CD4-positive, alpha-beta T cell treated with Interleukin-1 beta for 1 hour (primary cell): ENCODE measurements around the gene LAMC2.
A peak's percentile ranks its signal among the peaks of the same experiment; 100 is the strongest.
"Not testable (repeated sequence)": the region's sequence is repeated elsewhere in the genome, so short reads cannot be mapped to it uniquely, and the experiment has no call there.

ENCODE experiments used
- DNase-seq, 2 donors: peaks; one replicate each; pipeline ENCODE4 v3.0.0-alpha.2; 2020 to 2022

LAMC2 gene

GRCh38 chr1:183267646-183268431 lies 81.8 kb downstream of the LAMC2 start:
- DNase-seq, result no peak

- DNase-seq, result no peak
Measured at GRCh38 chr1:183270541-183271141, 84.6 kb downstream of the LAMC2 start.

GRCh38 chr1:183272390-183272848 lies 86.4 kb downstream of the LAMC2 start:
- no peak for DNase-seq

- no peak for DNase-seq
Measured at GRCh38 chr1:183273300-183273699, 87.2 kb downstream of the LAMC2 start.

DNA sequence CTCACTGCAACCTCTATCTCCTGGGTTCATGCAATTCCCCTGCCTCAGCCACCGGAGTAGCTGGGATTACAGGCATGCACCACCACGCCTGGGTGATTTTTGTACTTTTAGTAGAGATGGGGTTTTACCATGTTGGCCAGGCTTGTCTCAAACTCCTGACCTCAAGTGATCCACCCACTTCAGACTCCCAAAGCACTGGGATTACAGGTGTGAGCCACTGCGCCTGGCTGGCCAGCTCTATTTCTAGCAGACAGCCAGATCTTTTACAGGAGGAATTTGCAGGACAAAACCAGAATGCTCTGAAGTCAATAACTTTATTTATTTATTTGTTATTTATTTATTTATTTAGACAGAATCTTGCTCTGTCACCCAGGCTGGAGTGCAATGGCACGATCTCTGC lies 87.9 kb downstream of the LAMC2 start:
- not testable (repeated sequence) for DNase-seq

GRCh38 chr1:183274836-183275235 lies 88.8 kb downstream of the LAMC2 start:
- no peak for DNase-seq

DNA sequence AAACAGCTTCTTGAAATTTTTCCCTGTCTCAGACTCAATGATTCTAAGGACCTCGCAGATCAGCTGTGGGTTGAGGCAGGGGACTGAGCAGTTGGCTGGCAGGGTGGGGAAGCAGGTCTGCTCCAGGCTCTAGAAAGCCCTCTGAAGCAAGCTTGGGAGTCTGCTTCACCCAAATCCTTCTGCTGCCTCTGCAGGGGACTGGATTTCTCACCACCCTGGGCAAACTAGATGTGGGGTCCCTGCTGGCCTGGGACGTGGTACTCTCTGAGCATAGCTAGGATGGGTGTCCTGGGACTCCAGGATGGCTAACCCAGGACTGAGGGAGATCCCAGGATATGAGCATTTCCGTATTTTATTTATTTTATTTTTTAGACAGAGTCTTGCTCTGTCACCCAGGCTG lies 89.3 kb downstream of the LAMC2 start:
- no peak for DNase-seq

DNA sequence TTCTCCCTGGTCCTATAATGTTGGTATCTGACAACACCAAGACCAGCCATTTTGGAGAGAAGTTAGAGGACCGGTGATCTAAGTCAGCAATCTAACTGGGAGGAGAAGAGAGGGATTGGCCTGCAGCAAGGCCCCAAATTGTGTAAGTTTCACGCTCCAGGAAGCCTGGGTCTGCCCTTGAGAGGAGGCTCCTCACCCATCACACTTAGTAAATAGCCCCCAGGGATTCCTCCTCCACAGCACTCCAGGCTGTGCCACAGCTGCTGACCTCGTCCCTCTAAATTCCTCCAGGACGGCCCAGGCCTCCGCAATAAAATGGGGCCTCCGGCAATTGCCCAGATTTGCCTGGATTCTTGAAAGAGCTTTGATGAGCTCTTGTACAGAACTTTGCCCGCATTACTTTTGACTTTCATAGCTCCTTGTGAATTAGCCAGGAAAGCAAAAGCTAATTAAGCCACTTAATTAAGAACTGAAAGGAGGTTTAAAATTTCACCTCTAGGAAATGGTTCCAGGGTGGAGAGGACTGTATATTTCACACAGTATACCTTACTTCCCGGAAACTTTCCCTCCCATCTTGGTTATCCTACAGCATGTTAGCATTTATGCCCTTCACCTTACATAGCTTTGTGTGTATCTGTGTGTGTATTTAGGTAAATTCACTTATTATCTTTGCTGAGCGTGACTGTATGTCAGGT lies 90.5 kb downstream of the LAMC2 start:
- DNase-seq, result no peak

DNA sequence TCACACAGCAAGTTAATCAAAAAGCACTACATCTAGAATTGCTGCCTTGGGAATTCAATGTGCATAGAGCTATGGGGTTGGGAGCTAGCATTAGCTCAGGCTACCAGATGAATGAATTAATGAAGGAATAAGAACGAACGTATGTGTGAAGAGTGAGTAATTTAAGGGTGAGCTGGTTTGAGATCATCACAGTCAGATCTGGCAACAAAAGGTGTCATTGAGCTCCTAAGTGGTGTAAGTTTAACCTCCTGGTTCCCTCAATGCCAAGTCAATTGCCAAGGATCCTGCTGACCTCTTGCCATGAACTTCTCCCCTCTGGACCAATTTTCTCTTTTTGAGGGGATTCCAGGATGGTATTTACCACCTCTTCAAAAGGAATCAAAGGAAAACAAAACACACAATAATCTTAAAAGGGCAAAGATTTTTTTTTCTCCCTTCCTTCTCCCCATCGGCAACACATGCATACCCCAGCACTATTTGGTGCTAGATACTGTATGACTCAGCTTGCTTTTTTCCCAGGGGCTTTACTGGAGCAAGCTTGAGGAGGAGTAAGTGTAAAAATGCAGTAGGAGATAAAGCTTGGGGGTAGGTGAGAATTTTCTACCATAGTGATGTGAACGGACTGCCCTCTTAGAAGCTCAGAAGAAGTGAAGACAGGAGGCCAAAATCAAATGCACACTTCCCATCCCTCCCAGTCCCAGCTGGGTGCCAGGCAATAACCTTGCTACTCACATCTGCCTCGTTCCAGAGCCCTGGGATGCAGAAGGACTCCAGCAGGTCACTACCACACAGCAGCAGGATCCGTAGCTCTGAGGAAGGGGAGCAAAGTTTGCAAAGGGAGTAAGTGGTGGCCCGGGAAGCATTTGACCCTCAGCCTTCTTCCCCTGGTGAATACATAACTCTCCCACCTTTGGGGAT lies 92.0 kb downstream of the LAMC2 start:
- no peak for DNase-seq

DNA sequence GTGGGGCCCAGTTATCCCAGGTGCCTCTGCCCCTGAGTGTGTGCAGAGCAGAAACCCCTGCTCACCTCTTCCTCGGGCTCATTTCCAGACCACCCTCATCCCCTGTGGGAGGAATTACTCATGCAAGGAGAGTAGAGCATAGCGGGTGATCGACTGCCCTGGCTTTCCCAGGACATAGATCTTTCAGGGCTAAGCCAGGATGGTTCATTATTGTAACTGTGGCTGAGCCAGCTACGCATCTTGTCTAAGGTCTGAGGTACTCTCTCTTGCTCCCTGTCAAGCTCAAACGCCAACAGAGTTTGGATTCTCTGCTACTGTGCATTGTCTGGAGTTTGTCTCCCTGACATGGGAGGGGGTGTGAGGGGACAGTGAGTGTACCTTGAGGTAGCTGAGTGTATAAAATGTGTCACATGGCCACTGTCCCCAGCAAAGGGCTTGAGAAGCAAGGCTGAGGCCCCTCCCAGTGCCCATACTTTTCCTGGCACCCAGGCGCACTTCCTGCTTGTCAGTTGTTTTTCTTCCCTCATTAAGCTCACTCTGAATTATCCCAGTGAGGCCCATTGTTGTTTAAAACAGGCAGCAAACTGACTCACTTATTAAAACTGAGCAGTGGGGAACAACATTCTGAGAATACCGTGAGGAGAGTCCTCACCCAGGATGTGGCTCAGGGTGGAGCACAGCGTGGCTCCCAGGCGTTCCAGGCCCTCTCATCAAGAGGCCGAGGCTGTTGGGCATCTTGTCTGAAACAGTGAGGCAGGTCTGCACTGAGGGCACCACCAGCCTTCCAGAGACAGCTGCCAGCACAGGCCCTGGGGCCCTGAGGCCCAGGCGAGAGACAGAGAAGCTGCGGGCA lies 92.9 kb downstream of the LAMC2 start:
- no peak for DNase-seq

- DNase-seq, result peak in 1 of 2 donors; percentile 65
Measured at GRCh38 chr1:183279835-183280234, 93.8 kb downstream of the LAMC2 start.

DNA sequence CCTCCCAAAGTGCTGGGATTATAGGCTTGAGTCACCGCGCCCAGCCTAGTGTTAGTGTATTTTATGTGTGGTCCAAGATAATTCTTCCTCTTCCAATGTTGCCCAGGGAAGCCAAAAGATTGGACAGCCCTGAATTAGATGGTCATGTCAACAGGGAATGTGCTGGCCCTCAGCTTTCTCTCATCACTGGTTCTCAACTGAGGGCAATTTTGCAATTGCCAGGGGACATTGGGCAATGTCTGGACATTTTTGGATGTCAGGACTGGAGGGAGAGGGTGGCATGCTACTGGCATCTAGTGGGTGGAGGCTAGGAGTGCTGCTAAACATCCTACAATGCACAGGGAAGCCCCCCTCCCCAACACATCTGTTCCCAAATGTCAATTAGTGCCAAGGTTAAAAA lies 95.0 kb downstream of the LAMC2 start:
- DNase-seq, result peak in 1 of 2 donors; percentile 19

DNA sequence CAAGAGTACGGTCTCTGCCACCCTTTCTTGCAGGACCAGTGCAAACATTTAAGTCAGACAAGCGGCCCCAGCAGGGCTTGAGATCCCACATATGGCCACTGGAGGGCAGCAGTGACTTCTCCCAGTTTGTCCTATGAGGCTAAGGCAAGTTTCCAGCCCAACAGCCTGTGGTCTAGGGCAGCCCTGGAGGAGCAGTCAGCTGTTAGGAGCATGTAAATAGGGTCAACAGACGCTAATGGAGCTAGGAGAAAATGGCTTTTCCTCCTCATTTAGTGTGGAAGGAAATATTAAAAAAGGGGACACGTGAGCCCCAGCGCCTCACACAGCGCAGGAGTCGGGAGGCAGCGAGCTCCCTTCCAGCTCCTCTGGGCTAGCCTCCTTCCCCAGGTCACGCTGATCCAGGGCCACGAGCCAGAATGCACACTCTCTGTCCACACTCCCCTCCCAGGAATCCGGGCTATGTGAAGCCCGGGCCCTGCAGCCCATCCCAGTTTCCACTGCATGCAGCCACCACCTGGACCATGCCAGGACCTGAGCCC lies 95.6 kb downstream of the LAMC2 start:
- peak; percentile 56 to 63 for DNase-seq

GRCh38 chr1:183282101-183282855 lies 96.2 kb downstream of the LAMC2 start:
- no peak for DNase-seq

DNA sequence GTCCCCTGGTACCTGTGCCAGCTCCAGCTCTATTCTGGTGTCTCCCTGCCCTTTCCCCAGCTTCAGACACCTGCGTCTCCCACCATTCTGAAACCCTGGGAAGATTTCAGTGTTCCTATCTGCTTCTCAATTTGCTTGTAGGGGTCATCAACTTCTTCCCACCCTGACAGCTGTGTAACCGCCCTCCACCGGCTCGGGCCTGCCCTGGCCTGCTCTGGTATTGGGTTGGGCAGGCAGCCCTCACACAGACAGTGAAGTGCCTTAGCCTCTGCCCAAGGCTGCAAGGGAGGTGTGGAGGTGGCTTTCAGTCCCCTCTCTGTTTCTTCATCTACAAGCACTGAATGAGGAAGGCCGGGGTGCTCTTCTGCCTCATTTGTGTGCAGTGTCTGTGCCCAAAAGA lies 97.2 kb downstream of the LAMC2 start:
- DNase-seq, result no peak

DNA sequence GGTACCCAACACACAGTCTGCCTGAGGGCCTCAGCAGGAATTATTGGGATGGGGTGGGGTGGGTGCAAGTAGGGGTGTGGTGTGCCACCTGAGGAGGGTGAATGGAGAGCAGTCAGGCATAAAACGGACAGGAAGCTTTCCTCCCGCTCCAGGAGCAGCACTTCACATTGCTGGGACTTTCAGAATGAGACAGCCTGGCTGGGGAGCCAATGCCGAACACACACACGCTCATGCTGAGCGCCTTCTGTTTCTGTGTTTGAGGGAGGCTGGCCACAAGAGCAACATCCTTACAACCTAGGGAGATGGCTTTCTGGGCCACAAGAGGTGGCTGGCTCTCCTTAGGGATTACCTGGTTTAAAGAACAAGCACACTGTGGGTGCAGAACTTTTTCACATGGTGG lies 98.0 kb downstream of the LAMC2 start:
- DNase-seq, result no peak

GRCh38 chr1:183285256-183285655 lies 99.2 kb downstream of the LAMC2 start:
- DNase-seq, result no peak

- no peak for DNase-seq
Measured at GRCh38 chr1:183285746-183286145, 99.7 kb downstream of the LAMC2 start.

DNA sequence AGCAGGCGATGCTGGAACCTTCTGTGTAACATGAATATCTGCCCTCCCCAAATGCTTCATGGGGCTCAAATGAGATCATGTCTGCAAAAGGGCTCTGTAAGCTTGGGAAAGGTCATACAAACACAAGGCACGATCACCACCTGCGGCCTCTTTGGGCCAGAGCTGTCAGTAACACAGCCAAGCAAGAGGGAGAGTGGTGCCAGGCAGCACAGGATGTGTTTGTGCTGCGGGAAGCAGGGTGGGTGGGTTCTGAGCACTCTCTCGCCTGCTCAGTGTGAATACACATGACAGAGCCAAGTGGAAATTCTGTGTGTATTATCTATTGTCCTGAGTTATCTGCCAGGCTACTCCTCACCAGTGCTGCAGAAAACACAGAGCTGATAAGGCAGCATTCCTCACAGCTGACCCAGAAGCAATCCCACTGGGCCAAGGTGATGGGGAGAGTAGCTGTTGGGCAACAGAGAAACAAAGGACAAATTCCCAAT lies 101.2 kb downstream of the LAMC2 start:
- no peak for DNase-seq

DNA sequence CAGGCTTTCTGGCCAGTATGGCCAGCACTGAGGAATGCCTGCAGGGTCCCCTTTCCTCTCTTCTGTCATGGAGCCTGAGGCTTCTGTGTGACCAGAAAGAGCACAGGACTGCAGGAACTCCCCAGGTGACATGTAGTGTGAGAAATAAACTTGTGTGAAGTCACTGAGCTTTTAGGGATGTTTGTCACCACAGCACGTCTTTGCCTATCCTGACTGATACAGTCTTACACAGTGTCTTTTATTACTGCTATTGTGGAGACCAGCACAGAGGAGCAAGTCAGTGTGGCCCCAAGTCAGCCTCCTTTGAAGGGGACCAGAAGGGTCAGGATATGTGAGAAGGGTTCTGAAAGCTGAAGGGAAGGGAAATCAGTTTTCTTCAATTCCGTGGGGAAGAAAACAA lies 102.5 kb downstream of the LAMC2 start:
- no peak for DNase-seq

- no peak for DNase-seq
Measured at GRCh38 chr1:183289051-183289496, 103.0 kb downstream of the LAMC2 start.
